Neutrophil (primary cell): Measurements from ENCODE around the gene LYPD8.

Source experiments
- H3K27ac ChIP-seq: fragments of 200-600 bp; sonication (generic); 2 replicates; pipeline ENCODE4 v1.5.1; 2016; ENCODE audit warnings: mild to moderate bottlenecking, moderate library complexity
- H3K27me3 ChIP-seq: fragments of 200-600 bp; sonication (generic); 2 replicates; pipeline ENCODE4 v1.6.0; 2016; ENCODE audit warnings: mild to moderate bottlenecking
- H3K36me3 ChIP-seq: fragments of 200-600 bp; sonication (generic); 2 replicates; pipeline ENCODE4 v1.5.1; 2017
- H3K4me1 ChIP-seq, 2 experiments: fragments of 200-600 bp in 1 of 2; sonication (generic) in 1 of 2; 1 replicate in 1 of 2; 2 replicates in 1 of 2; pipeline versions ENCODE4 v1.5.1 to v1.6.1; 2013 to 2016; ENCODE audit warnings: low read depth in 1 of 2, low read length in 1 of 2, mild to moderate bottlenecking in 1 of 2, moderate library complexity in 1 of 2; ENCODE audit not compliant: control insufficient read depth in 1 of 2, insufficient read depth in 1 of 2
- H3K4me3 ChIP-seq, 2 experiments: fragments of 200-600 bp in 1 of 2; sonication (generic) in 1 of 2; 1 replicate in 1 of 2; 2 replicates in 1 of 2; pipeline ENCODE4 v1.5.1; 2013 to 2016; ENCODE audit warnings: low read depth in 1 of 2, low read length in 1 of 2, mild to moderate bottlenecking in 1 of 2, moderate library complexity in 1 of 2
- H3K9me3 ChIP-seq: fragments of 200-600 bp; sonication (generic); 2 replicates; pipeline ENCODE4 v1.5.1; 2016
- TF ChIP-seq, protein P1 (sequence below): fragments of 200-600 bp; sonication (generic); IDR thresholded peaks from 2 replicates; pipeline ENCODE4 v1.5.1; 2016; ENCODE audit warnings: antibody characterized with exemption

The LYPD8 gene

DNA sequence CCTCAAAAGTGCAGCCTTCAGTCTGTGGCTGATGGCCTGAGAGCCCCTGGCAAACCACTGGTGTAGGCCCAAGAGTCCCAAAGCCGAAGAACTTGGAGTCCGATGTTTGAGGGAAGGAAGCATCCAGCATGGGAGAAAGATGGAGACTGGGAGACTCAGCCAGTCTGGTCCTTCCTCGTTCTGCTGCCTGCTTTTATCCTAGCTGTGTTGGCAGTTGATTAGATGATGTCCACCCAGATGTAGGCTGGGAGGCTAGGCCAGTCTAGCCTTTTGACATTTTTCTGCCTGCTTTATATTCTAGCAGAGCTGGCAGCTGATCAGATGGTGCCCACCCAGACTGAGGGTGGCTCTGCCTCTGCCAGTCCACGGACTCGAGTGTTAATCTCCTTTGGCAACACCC is 1.1 kb upstream of the LYPD8 start:
- Histone ChIP-seq H3K4me3 (no peak overlapping the region), H3K9me3 (no peaks in the 10 kb centered on the region), H3K27ac (peak overlapping the region; percentile 58), H3K4me1 (peaks cover 52 to 59% of the 10 kb centered on the region in 2 experiments), H3K27me3 (no peaks in the 10 kb centered on the region), H3K36me3 (peaks cover 7% of the 10 kb centered on the region)
- TF ChIP-seq, protein P1, sequence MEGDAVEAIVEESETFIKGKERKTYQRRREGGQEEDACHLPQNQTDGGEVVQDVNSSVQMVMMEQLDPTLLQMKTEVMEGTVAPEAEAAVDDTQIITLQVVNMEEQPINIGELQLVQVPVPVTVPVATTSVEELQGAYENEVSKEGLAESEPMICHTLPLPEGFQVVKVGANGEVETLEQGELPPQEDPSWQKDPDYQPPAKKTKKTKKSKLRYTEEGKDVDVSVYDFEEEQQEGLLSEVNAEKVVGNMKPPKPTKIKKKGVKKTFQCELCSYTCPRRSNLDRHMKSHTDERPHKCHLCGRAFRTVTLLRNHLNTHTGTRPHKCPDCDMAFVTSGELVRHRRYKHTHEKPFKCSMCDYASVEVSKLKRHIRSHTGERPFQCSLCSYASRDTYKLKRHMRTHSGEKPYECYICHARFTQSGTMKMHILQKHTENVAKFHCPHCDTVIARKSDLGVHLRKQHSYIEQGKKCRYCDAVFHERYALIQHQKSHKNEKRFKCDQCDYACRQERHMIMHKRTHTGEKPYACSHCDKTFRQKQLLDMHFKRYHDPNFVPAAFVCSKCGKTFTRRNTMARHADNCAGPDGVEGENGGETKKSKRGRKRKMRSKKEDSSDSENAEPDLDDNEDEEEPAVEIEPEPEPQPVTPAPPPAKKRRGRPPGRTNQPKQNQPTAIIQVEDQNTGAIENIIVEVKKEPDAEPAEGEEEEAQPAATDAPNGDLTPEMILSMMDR, result no peak

DNA sequence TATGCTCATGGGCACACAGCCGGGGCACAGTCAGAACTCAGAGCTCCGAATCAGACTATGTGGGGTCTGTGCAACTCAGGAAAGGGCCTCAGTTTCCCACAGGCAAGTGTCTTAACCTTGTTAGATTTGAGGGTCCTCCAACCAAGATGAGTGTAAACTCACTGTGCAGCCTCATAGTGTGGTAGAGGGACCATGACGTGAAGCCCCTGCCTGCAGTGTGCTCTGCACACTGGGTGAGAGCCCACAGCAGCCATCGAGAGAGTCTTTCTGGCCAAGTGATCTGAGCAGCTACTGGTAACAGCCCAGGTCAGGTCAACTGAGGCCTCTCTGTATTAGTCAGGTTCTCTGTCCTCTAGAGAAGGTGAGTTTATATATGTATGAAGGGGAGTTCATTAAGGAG is 592 bp upstream of the LYPD8 start:
- TF ChIP-seq, protein P1, result no peak
- Histone ChIP-seq H3K4me3 (no peak overlapping the region), H3K27ac (peak overlapping the region; percentile 58), H3K4me1 (peaks cover 56 to 64% of the 10 kb centered on the region in 2 experiments), H3K36me3 (peaks cover 7% of the 10 kb centered on the region), H3K27me3 (no peaks in the 10 kb centered on the region), H3K9me3 (no peaks in the 10 kb centered on the region)

DNA sequence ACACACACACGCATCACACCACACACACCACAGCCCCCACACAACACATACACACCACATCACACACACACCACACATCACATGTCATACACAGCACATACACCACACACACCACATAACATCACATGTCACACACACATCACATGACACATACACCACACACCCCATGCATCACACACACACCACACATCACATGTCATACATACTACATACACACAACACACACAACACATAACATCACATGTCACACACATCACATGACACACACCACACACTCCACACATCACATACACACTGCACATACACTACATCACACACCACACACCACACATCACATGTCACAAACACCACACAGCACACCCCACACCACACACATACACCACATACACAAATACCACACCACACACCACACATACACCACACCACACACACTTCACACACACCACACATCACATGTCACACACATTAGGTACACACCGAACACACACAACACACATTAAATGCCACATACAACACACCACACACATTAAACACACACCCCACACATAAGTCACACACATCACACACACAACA is 1.8 kb downstream of the LYPD8 start:
- Histone ChIP-seq H3K9me3 (no peaks in the 10 kb centered on the region), H3K36me3 (peaks cover 7% of the 10 kb centered on the region), H3K27ac (peak overlapping the region; percentile 58), H3K4me1 (peaks cover 59 to 72% of the 10 kb centered on the region in 2 experiments), H3K4me3 (no peak overlapping the region), H3K27me3 (no peaks in the 10 kb centered on the region)
- TF ChIP-seq, protein P1, result no peak

DNA sequence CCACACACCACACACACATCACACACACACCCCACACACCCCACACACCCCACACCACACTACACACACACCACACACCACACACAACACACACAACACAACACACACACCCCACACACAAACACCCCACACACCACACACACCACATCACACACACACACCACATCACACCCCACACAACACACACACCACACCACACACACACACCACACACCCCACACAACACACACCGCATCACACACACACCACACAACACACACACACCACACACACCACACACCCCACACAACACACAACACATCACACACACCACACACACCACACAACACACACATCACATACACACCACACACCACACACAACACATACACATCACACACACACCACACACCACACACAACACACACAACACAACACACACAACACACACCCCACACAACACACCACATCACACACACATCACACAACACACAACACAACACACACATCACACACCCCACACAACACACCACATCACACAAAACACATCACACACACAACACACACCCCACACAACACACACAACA is 2.4 kb downstream of the LYPD8 start:
- TF ChIP-seq, protein P1, result no peak
- no peak overlapping the region for H3K4me3 ChIP-seq
- H3K27ac ChIP-seq, result peak overlapping the region; percentile 58
- no peaks in the 10 kb centered on the region for H3K9me3 ChIP-seq
- peaks cover 7% of the 10 kb centered on the region for H3K36me3 ChIP-seq
- no peaks in the 10 kb centered on the region for H3K27me3 ChIP-seq
- peaks cover 55 to 71% of the 10 kb centered on the region in 2 experiments for H3K4me1 ChIP-seq

DNA sequence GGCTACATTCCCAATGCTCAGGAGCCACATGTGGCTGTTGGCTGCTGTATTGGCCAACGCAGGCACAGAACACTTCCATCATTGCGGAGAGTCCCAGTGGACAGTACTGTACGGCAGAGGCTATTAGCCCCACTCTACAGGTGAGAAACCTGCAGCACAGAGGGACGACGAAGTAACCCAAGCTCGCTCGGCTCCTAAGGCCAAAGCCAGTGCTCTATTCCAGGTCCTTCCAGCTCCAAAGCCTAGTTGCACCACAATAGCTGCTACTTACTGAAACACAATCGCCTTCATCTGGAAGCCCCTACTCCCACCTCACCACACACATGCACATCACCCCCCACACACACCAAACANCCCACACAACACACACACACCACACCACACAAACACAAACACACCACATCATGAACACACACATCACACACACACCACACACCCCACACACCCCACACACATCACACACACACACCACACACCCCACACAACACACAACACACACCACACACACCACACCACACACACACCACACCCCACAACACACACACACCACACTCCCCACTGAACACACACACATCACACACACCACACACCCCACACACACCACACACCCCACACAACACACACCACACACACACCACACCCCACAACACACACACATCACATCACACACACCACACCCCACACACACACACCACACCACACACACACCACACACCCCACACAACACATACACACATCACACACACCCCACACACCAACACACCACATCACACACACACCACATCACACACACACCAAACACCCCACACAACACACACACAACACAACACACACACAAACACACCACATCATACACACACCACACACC is 3.2 kb downstream of the LYPD8 start:
- TF ChIP-seq, protein P1, result no peak
- Histone ChIP-seq H3K27ac (peak overlapping the region; percentile 58), H3K36me3 (peaks cover 7% of the 10 kb centered on the region), H3K9me3 (no peaks in the 10 kb centered on the region), H3K4me1 (peaks cover 55 to 70% of the 10 kb centered on the region in 2 experiments), H3K27me3 (no peaks in the 10 kb centered on the region), H3K4me3 (no peak overlapping the region)
